UCSD-AML1 (cell line): ENCODE measurements around the gene LGALS1.
"Not testable (repeated sequence)": the region's sequence is repeated elsewhere in the genome, so short reads cannot be mapped to it uniquely, and the experiment has no call there.

Experiments
- DNase-seq: peaks from one replicate; lab custom pipeline; 2025; ENCODE audit not compliant: unreplicated experiment; lab: John Stamatoyannopoulos, UW

The LGALS1 gene

GRCh38 chr22:37716708-37717107 lies 41.3 kb downstream of the LGALS1 start:
- no peak for DNase-seq

GRCh38 chr22:37717235-37717634 lies 41.8 kb downstream of the LGALS1 start:
- DNase-seq = not testable (repeated sequence)

- not testable (repeated sequence) for DNase-seq
Observed at GRCh38 chr22:37717746-37718305, 42.4 kb downstream of the LGALS1 start.

- no peak for DNase-seq
Observed at GRCh38 chr22:37725551-37726240, 50.3 kb downstream of the LGALS1 start.

DNA sequence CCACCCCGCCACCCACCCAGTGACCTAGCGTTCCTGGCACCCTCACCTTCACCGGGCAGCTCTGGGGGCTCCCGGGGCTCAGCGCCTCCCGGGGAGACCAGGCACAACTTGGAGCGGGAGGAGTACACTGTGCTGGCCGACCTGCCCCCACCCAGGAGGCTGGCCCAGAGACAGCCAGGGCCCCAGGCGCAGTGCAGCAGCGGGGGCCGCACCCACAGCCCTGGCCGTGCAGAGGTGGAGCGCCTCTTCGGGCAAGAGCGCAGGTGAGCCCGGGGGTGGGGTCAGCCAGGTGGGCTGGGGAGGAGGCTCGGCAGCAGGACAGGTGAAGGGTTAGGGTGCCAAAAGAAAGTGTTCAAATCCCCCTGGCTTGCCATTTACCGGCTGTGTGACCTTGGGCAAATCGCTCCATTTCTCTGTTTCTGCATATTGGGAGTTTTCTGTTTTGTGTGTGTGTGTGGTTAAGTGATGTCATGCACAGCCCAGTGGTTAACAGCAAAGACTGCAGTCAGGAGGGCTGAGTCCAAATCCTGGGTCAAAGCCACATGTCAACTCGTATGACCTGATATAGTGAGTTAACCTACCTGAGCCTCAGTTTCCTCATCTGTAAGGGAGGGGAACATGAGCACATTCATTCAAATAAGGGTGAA lies 50.9 kb downstream of the LGALS1 start:
- DNase-seq = no peak

GRCh38 chr22:37728620-37729019 lies 53.2 kb downstream of the LGALS1 start:
- no peak for DNase-seq
